IMR-90 (cell line): Measurements from ENCODE around the gene AADACL3. TPM values are rescaled to one million over a fixed set of nuclear protein-coding genes. Genes with fewer than 3 reads are reported as not detected.

Source experiments
- ATAC-seq: fragments of 200-7000 bp; cut with Tn5 transposase; 2 replicates; pipeline ENCODE4 v1.9.1; 2020; ENCODE audit warnings: low read depth, mild to moderate bottlenecking, moderate library complexity
- BruUV-seq: library from RNA; stranded (reverse); fragments of 400-500 nt; replicated peaks from 2 replicates; lab custom pipeline; 2021; lab: Mats Ljungman, UMichigan
- CTCF ChIA-PET: fragments of 300-600 bp; formaldehyde crosslinking; extraction: SDS; loops from one replicate; lab custom pipeline; 2021; ENCODE audit warnings: antibody characterized with exemption; lab: Yijun Ruan, JAX
- POLR2A ChIA-PET: fragments of 300-600 bp; sonication (Branson Sonifier 250); formaldehyde crosslinking; loops from one replicate; lab custom pipeline; 2022; ENCODE audit warnings: antibody characterized with exemption; ENCODE audit not compliant: unreplicated experiment; lab: Charles Lee
- DNase-seq: peaks from one replicate; pipeline ENCODE4 v3.0.0; 2013
- H2AFZ ChIP-seq: replicated peaks from 2 replicates; pipeline ENCODE3; 2013; ENCODE audit warnings: low read length, mild to moderate bottlenecking; ENCODE audit not compliant: poor library complexity
- H2AK5ac ChIP-seq: 2 replicates; pipeline ENCODE4 v1.6.1; 2013; ENCODE audit warnings: low read depth, low read length, inconsistent platforms
- H2AK9ac ChIP-seq: replicated peaks from 2 replicates; pipeline ENCODE3; 2013; ENCODE audit warnings: mild to moderate bottlenecking, low read depth, low read length, moderate library complexity; ENCODE audit not compliant: poor library complexity
- H2BK120ac ChIP-seq: 2 replicates; pipeline ENCODE4 v1.6.1; 2013; ENCODE audit warnings: low read depth, low read length, inconsistent platforms
- H2BK15ac ChIP-seq: 3 replicates; pipeline ENCODE4 v1.6.1; 2013; ENCODE audit warnings: low read depth, low read length, inconsistent platforms
- H2BK20ac ChIP-seq: 2 replicates; pipeline ENCODE4 v1.6.1; 2013; ENCODE audit warnings: low read depth, mild to moderate bottlenecking, inconsistent platforms, low read length, moderate library complexity
- H2BK5ac ChIP-seq: 2 replicates; pipeline ENCODE4 v1.6.1; 2013; ENCODE audit warnings: mild to moderate bottlenecking, low read depth, low read length, inconsistent platforms; ENCODE audit not compliant: poor library complexity, severe bottlenecking
- H3K14ac ChIP-seq: replicated peaks from 2 replicates; pipeline ENCODE4 v1.6.1; 2013; ENCODE audit warnings: low read depth, low read length, inconsistent platforms
- H3K18ac ChIP-seq: 2 replicates; pipeline ENCODE4 v1.6.1; 2013; ENCODE audit warnings: low read depth, low read length, control low read depth
- H3K23ac ChIP-seq: 2 replicates; pipeline ENCODE4 v1.6.1; 2013; ENCODE audit warnings: low read depth, low read length, inconsistent platforms
- H3K27ac ChIP-seq: 2 replicates; pipeline ENCODE4 v1.5.1; 2013; ENCODE audit warnings: mild to moderate bottlenecking, control low read depth, low read length; ENCODE audit not compliant: insufficient read depth
- H3K27me3 ChIP-seq: 2 replicates; pipeline ENCODE4 v1.6.1; 2013; ENCODE audit warnings: low read length; ENCODE audit not compliant: control insufficient read depth, insufficient read depth
- H3K36me3 ChIP-seq: 2 replicates; pipeline ENCODE4 v1.6.1; 2013; ENCODE audit warnings: low read length, mixed read lengths; ENCODE audit not compliant: control insufficient read depth, insufficient read depth
- H3K4ac ChIP-seq: 2 replicates; pipeline ENCODE4 v1.6.1; 2013; ENCODE audit warnings: low read depth, low read length, inconsistent platforms
- H3K4me1 ChIP-seq: 2 replicates; pipeline ENCODE4 v1.6.1; 2013; ENCODE audit warnings: low read length, mixed read lengths; ENCODE audit not compliant: control insufficient read depth, insufficient read depth
- H3K4me2 ChIP-seq: 2 replicates; pipeline ENCODE4 v1.6.1; 2013; ENCODE audit warnings: low read depth, mild to moderate bottlenecking, control low read depth, low read length, moderate library complexity
- H3K4me3 ChIP-seq: 2 replicates; pipeline ENCODE4 v1.5.1; 2013; ENCODE audit warnings: low read depth, mild to moderate bottlenecking, control low read depth, low read length, moderate library complexity; ENCODE audit not compliant: insufficient read depth
- H3K56ac ChIP-seq: 2 replicates; pipeline ENCODE4 v1.6.1; 2013; ENCODE audit warnings: low read length, inconsistent platforms; ENCODE audit not compliant: insufficient read depth; ENCODE audit errors: extremely low read depth
- H3K79me1 ChIP-seq, 2 experiments: 2 replicates each; pipeline ENCODE4 v1.6.1; 2013; ENCODE audit warnings: low read length in 2 of 2, inconsistent platforms in 1 of 2, low read depth in 1 of 2
- H3K9ac ChIP-seq: 2 replicates; pipeline ENCODE4 v1.6.1; 2013; ENCODE audit warnings: low read depth, low read length, control low read depth
- H3K9me1 ChIP-seq: 2 replicates; pipeline ENCODE4 v1.6.1; 2013; ENCODE audit warnings: low read length, inconsistent platforms; ENCODE audit not compliant: insufficient read depth
- H3K9me3 ChIP-seq: 2 replicates; pipeline ENCODE4 v1.6.1; 2013; ENCODE audit warnings: low read length; ENCODE audit not compliant: control insufficient read depth, insufficient read depth
- H4K20me1 ChIP-seq: 2 replicates; pipeline ENCODE4 v1.6.1; 2013; ENCODE audit warnings: low read length, inconsistent platforms; ENCODE audit not compliant: insufficient read depth
- H4K5ac ChIP-seq: 2 replicates; pipeline ENCODE4 v1.6.1; 2013; ENCODE audit warnings: mild to moderate bottlenecking, low read depth, low read length, control low read depth
- H4K8ac ChIP-seq, 2 experiments: 2 replicates each; pipeline ENCODE4 v1.6.1; 2013; ENCODE audit warnings: low read depth in 2 of 2, low read length in 2 of 2, control low read depth in 1 of 2, inconsistent platforms in 1 of 2
- H4K91ac ChIP-seq: 2 replicates; pipeline ENCODE4 v1.6.1; 2013; ENCODE audit warnings: low read depth, low read length, inconsistent platforms; ENCODE audit not compliant: insufficient read depth
- BHLHE40 ChIP-seq: fragments of 150-350 bp; IDR thresholded peaks from 2 replicates; pipeline ENCODE4 v1.6.1; 2016; ENCODE audit warnings: mild to moderate bottlenecking, low read depth, low read length
- FOS ChIP-seq: fragments of 150-350 bp; IDR thresholded peaks from 2 replicates; pipeline ENCODE4 v1.6.1; 2016; ENCODE audit warnings: low read depth, low read length
- MAZ ChIP-seq: IDR thresholded peaks from 2 replicates; pipeline ENCODE4 v1.6.1; 2012; ENCODE audit warnings: low read depth, mild to moderate bottlenecking, low read length, improper control_type of control experiment, moderate library complexity, borderline replicate concordance
- MXI1 ChIP-seq: IDR thresholded peaks from 2 replicates; pipeline ENCODE4 v1.6.1; 2012; ENCODE audit warnings: low read depth, mild to moderate bottlenecking, low read length, moderate library complexity, borderline replicate concordance
- POLR2A ChIP-seq: IDR thresholded peaks from 2 replicates; pipeline ENCODE4 v1.6.1; 2012; ENCODE audit warnings: mild to moderate bottlenecking, low read depth, low read length
- SMC3 ChIP-seq: fragments of 150-350 bp; IDR thresholded peaks from 2 replicates; pipeline ENCODE4 v1.6.1; 2016; ENCODE audit warnings: low read depth, mild to moderate bottlenecking, antibody characterized with exemption, low read length, moderate library complexity
- WGBS, 2 experiments: methylation state at CpG; one replicate each; pipeline versions ENCODE4 v1.1.5 to v1.1.7; 2013; ENCODE audit warnings: missing lambda C conversion rate in 2 of 2; ENCODE audit not compliant: insufficient read length in 1 of 2; ENCODE audit errors: extremely low coverage in 2 of 2; 5-methylcytosine and 5-hydroxymethylcytosine counted together
- dilution Hi-C: fragments of 300-500 bp; cut with HindIII; formaldehyde crosslinking; loops from one replicate; pipeline ENCODE4 v1.14.3; 2018; ENCODE audit warnings: low sequenced_read_pairs; ENCODE audit not compliant: unreplicated experiment
- in situ Hi-C: fragments of 300-500 bp; cut with MboI; formaldehyde crosslinking; loops from 3 replicates; pipeline ENCODE4 v1.14.3; 2019; ENCODE audit warnings: low sequenced_read_pairs, inconsistent platforms, mixed read lengths
- intact Hi-C: fragments of 100-400 bp; cut with micrococcal nuclease; formaldehyde crosslinking; loops from 2 replicates; pipeline ENCODE4 v1.10.0; 2022
- polyA plus RNA-seq, 3 experiments: library from polyadenylated mRNA; depleted of rRNA; stranded (reverse); fragments of >200 nt; gene quantifications; 2 replicates each; pipeline ENCODE4 v1.2.3, GENCODE V29; 2012; ENCODE audit warnings: low replicate concordance in 1 of 3
- total RNA-seq: library from RNA; depleted of rRNA; stranded (reverse); fragments of >200 nt; gene quantifications from 2 replicates; pipeline ENCODE4 v1.2.3, GENCODE V29; 2012

The AADACL3 gene
- total and polyA plus RNA-seq, 2 of the 4 experiments (the other 2 are of a cell fraction): not detected

DNA sequence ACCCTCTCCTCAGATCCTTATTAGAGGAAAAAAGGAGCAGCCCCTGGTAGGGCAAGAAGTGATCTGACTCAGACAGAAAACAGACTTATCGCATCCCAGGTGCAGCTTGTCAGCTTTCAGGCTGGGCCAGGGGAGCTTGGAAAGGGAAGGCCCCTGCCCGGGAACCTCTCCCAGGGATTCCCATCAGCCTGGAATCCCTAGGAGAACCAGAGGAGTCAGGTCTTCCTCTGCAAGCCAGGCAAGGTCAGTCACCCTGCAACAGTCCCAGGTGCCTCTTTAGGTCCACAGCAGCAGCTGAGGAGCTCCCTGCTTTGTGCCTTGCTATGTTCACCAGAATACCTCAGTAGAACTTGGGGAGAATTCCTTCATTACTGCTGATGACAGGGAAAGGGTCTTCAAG lies 54.7 kb downstream of the AADACL3 start:
- Histone ChIP-seq H4K8ac (no peak overlapping the region), H3K4me1 (no peaks in the 10 kb centered on the region), H3K4ac (no peak overlapping the region), H2BK5ac (no peak overlapping the region), H3K9me3 (peaks cover 31% of the 10 kb centered on the region), H3K27me3 (no peaks in the 10 kb centered on the region), H2BK120ac (no peak overlapping the region), H3K27ac (no peak overlapping the region), H2AK9ac (no peak overlapping the region), H2AFZ (no peak overlapping the region), H3K56ac (no peak overlapping the region), H4K20me1 (no peaks in the 10 kb centered on the region), H2BK20ac (no peak overlapping the region), H4K91ac (no peak overlapping the region), H2BK15ac (no peak overlapping the region), H3K79me1 (no peaks in the 10 kb centered on the region), H3K9ac (no peak overlapping the region), H3K23ac (no peak overlapping the region), H3K18ac (no peak overlapping the region), H3K4me3 (no peak overlapping the region), H3K9me1 (no peaks in the 10 kb centered on the region), H3K36me3 (no peaks in the 10 kb centered on the region), H3K4me2 (no peak overlapping the region), H3K14ac (no peak overlapping the region), H4K5ac (no peak overlapping the region), H2AK5ac (no peak overlapping the region)
- CTCF ChIA-PET: no interaction called here
- intact Hi-C loops (no loop called here), in situ Hi-C loops (no loop called here), dilution Hi-C loops (no loop called here)
- TF ChIP-seq MXI1: no peak
- TF ChIP-seq POLR2A: no peak
- no peak for TF ChIP-seq MAZ
- no peak for TF ChIP-seq SMC3
- TF ChIP-seq FOS: no peak
- TF ChIP-seq BHLHE40: no peak
- BruUV-seq: no TSS peak
- DNase-seq (no peak), ATAC-seq (no peak)
- WGBS, 2 experiments: 71% methylated on average over 1 of the region's 2 CpGs; no CpG with 5 or more reads in 1 of the 2 experiments
- POLR2A ChIA-PET: no interaction called here
